Ascending aorta (tissue), 2 donors: Measurements from ENCODE around the gene GCNT1. TPM values are rescaled to one million over a fixed set of nuclear protein-coding genes. Genes with fewer than 3 reads are reported as not detected.
A peak's percentile ranks its signal among the peaks of the same experiment; 100 is the strongest.

Experiments
- DNase-seq, 2 donors: peaks; one replicate each; pipeline ENCODE4 v3.0.0-alpha.2; 2019; ENCODE audit warnings: low spot score in 2 of 2
- H3K27ac ChIP-seq, 2 donors: fragments of 200-600 bp; sonication (generic); one replicate each; pipeline ENCODE4 v1.5.1; 2016 to 2017; ENCODE audit warnings: mild to moderate bottlenecking in 1 of 2
- H3K27me3 ChIP-seq: fragments of 200-600 bp; sonication (generic); one replicate; pipeline ENCODE4 v1.5.1; 2017
- H3K36me3 ChIP-seq, 2 donors: fragments of 200-600 bp; sonication (generic); one replicate each; pipeline ENCODE4 v1.5.1; 2016
- H3K4me1 ChIP-seq, 2 donors: fragments of 200-600 bp; sonication (generic); one replicate each; pipeline ENCODE4 v1.5.1; 2016 to 2017; ENCODE audit warnings: mild to moderate bottlenecking in 1 of 2
- H3K4me3 ChIP-seq, 2 donors: fragments of 200-600 bp; sonication (generic); one replicate each; pipeline ENCODE4 v1.5.1; 2016 to 2017; ENCODE audit warnings: mild to moderate bottlenecking in 1 of 2
- H3K9me3 ChIP-seq, 2 donors: fragments of 200-600 bp; sonication (generic); one replicate each; pipeline ENCODE4 v1.5.1; 2016
- intact Hi-C: fragments of 100-400 bp; cut with DNase I; formaldehyde crosslinking; loops from one replicate; pipeline ENCODE4 v1.15.1; 2023
- total RNA-seq: library from RNA; depleted of rRNA; stranded (reverse); fragments of >200 nt; gene quantifications from one replicate; pipeline ENCODE4 v1.1.0, GENCODE V29; 2016
- TF ChIP-seq, protein P1 (sequence below), 3 experiments: fragments of 200-600 bp in 2 of 3; fragments of 450-650 bp in 1 of 3; sonication (generic) in 2 of 3; IDR thresholded peaks; one replicate each; pipeline ENCODE4 v1.5.1; 2016 to 2019; ENCODE audit warnings: antibody characterized with exemption in 3 of 3, mild to moderate bottlenecking in 1 of 3, moderate library complexity in 1 of 3

The GCNT1 gene
- total RNA-seq, result 0.21 TPM

DNA sequence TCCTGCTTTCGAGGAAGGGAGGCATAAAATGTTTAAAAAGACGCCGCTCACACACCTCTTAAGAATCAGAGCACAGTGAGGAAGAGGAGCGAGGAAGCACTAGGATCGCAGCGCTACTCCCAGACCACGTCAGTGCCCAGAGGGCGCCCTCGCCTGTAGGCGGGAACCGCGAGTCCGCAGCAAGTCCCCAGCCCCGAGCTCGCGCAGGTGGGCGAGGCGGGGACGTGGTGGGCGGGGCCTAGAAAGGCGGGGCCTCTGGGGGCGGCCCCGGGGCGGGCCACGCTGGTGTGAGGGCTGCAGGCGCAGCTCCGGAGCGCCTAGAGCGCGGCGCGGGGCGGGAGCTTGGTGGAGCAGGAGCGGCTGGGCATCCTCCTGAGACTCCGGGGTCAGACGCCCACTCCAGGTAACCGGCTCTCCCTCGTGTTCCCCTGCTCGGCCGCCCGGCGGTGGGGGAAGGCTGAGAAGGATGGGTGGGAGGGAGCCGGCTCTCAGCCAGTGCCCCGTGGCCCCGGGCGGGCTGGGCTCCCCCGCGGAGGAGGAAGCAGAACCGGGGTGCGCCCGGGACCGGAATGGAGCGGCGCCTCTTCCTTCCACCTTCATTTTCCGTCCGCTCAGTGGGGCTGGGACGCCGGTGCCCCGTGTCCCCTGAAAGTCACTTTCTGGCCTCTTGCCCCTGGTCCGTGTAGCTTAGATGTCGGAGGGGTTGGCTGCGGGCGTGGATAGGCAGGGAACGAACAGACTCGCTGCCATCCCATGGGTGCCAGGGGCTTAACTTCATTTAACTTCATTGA, at the start of gene GCNT1:
GCNT1 (plus strand) TSS at position 280 of the 791 bp plus-strand sequence. CDS start 43,200 bp downstream, outside the sequence.
- TF ChIP-seq, protein P1, sequence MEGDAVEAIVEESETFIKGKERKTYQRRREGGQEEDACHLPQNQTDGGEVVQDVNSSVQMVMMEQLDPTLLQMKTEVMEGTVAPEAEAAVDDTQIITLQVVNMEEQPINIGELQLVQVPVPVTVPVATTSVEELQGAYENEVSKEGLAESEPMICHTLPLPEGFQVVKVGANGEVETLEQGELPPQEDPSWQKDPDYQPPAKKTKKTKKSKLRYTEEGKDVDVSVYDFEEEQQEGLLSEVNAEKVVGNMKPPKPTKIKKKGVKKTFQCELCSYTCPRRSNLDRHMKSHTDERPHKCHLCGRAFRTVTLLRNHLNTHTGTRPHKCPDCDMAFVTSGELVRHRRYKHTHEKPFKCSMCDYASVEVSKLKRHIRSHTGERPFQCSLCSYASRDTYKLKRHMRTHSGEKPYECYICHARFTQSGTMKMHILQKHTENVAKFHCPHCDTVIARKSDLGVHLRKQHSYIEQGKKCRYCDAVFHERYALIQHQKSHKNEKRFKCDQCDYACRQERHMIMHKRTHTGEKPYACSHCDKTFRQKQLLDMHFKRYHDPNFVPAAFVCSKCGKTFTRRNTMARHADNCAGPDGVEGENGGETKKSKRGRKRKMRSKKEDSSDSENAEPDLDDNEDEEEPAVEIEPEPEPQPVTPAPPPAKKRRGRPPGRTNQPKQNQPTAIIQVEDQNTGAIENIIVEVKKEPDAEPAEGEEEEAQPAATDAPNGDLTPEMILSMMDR (IDR thresholded peaks at IDR 0.05), result peak in 2 of 3 experiments; percentile 14 to 49
- intact Hi-C loops, result loop anchor here (5.0 kb wide), 1 partner anchor 538 kb away; no protein-coding TSS in a partner anchor
- peak within 1 kb of the TSS in 1 of 2 donors; percentile 26 for H3K27ac ChIP-seq
- H3K9me3 ChIP-seq, result no peaks in the 10 kb centered on the region
- no peaks in the 10 kb centered on the region for H3K27me3 ChIP-seq
- DNase-seq, result peak; percentile 60 to 85
- no peaks in the 10 kb centered on the region for H3K36me3 ChIP-seq
- peaks cover 3 to 5% of the 10 kb centered on the region in 2 donors for H3K4me1 ChIP-seq
- peak within 1 kb of the TSS; percentile 53 to 83 for H3K4me3 ChIP-seq

- DNase-seq, result no peak
- H3K36me3 ChIP-seq, result no peaks in the 10 kb centered on the region
- H3K4me3 ChIP-seq, result no peak overlapping the region
- TF ChIP-seq, protein P1 (IDR thresholded peaks at IDR 0.05), result no peak
- no peaks in the 10 kb centered on the region for H3K27me3 ChIP-seq
- no peaks in the 10 kb centered on the region for H3K4me1 ChIP-seq
- H3K9me3 ChIP-seq, result peaks cover 0 to 11% of the 10 kb centered on the region in 2 donors
- H3K27ac ChIP-seq, result no peak overlapping the region
- intact Hi-C loops, result no loop called here
These were observed 46.3 kb upstream of the GCNT1 start for GRCh38 chr9:76412638-76413037.

GRCh38 chr9:76413658-76414057, 45.3 kb upstream of the GCNT1 start:
- Histone ChIP-seq H3K4me3 (no peak overlapping the region), H3K27me3 (no peaks in the 10 kb centered on the region), H3K4me1 (no peaks in the 10 kb centered on the region), H3K27ac (no peak overlapping the region), H3K36me3 (no peaks in the 10 kb centered on the region), H3K9me3 (peaks cover 0 to 11% of the 10 kb centered on the region in 2 donors)
- DNase-seq, result no peak
- intact Hi-C loops, result no loop called here
- TF ChIP-seq, protein P1 (IDR thresholded peaks at IDR 0.05), result no peak

DNA sequence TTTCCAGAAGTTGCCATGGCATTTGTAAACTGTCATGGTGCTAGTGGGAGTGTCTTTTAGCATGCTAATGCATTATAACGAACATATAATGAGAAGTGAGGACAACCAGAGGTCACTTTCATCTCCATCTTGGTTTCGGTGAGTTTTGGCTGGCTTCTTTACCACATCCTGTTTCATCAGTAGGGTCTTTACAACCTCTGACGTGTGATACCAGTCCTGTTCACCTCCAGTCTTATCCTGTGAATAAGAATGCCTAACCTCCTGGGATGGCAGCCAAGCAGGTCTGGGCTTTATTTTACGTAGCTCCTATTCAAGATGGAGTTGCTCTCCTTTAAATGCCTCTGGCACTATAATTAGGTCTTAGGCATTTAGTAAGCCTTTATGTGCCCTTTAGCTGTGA, 44.3 kb upstream of the GCNT1 start:
- H3K27me3 ChIP-seq, result no peaks in the 10 kb centered on the region
- intact Hi-C loops, result no loop called here
- no peak overlapping the region for H3K27ac ChIP-seq
- DNase-seq, result no peak
- TF ChIP-seq, protein P1 (IDR thresholded peaks at IDR 0.05), result no peak
- peaks cover 0 to 11% of the 10 kb centered on the region in 2 donors for H3K9me3 ChIP-seq
- H3K4me1 ChIP-seq, result no peaks in the 10 kb centered on the region
- no peak overlapping the region for H3K4me3 ChIP-seq
- H3K36me3 ChIP-seq, result no peaks in the 10 kb centered on the region

GRCh38 chr9:76415154-76415553, 43.8 kb upstream of the GCNT1 start:
- H3K27ac ChIP-seq, result no peak overlapping the region
- TF ChIP-seq, protein P1 (IDR thresholded peaks at IDR 0.05), result no peak
- H3K9me3 ChIP-seq, result peaks cover 0 to 11% of the 10 kb centered on the region in 2 donors
- no peak overlapping the region for H3K4me3 ChIP-seq
- no peaks in the 10 kb centered on the region for H3K36me3 ChIP-seq
- intact Hi-C loops, result no loop called here
- DNase-seq, result no peak
- no peaks in the 10 kb centered on the region for H3K4me1 ChIP-seq
- no peaks in the 10 kb centered on the region for H3K27me3 ChIP-seq
